HepG2 (cell line): Measurements from ENCODE around the gene HHIPL1. TPM values are rescaled to one million over a fixed set of nuclear protein-coding genes. Genes with fewer than 3 reads are reported as not detected.

ENCODE experiments used
- GATAD1 ChIP-seq: IDR thresholded peaks from 2 replicates; pipeline ENCODE4 v1.6.1; 2016; ENCODE audit warnings: missing genetic modification reagents, missing compliant biosample characterization
- KDM2A ChIP-seq: sonication (generic); formaldehyde crosslinking; IDR thresholded peaks from 2 replicates; pipeline ENCODE4 v1.4.0; 2020; ENCODE audit warnings: low read depth, missing genetic modification reagents, borderline replicate concordance
- MAFG ChIP-seq: sonication (generic); formaldehyde crosslinking; IDR thresholded peaks from 2 replicates; pipeline ENCODE4 v1.5.1; 2020; ENCODE audit warnings: mild to moderate bottlenecking, missing genetic modification reagents
- RORA ChIP-seq: sonication (generic); formaldehyde crosslinking; IDR thresholded peaks from 2 replicates; pipeline ENCODE4 v1.5.0; 2020; ENCODE audit warnings: mild to moderate bottlenecking, missing genetic modification reagents, moderate library complexity
- SOX13 ChIP-seq, 3 experiments: fragments of 450-650 bp in 1 of 3; sonication (generic) in 1 of 3; formaldehyde crosslinking in 1 of 3; IDR thresholded peaks in 2 of 3; conservative IDR thresholded peaks in 1 of 3; 2 replicates each; pipeline versions ENCODE4 v1.5.0 to v1.6.1; 2016 to 2020; ENCODE audit warnings: antibody characterized with exemption in 1 of 3, mild to moderate bottlenecking in 1 of 3, missing compliant biosample characterization in 1 of 3, missing genetic modification reagents in 1 of 3, moderate library complexity in 1 of 3
- SP4 ChIP-seq: sonication (generic); formaldehyde crosslinking; IDR thresholded peaks from 2 replicates; pipeline ENCODE4 v1.8.1; 2023; ENCODE audit warnings: mild to moderate bottlenecking, missing genetic modification reagents
- TEAD3 ChIP-seq: optimal IDR thresholded peaks from 2 replicates; pipeline ENCODE3; 2016; ENCODE audit warnings: borderline replicate concordance
- ZBTB21 ChIP-seq: sonication (generic); formaldehyde crosslinking; IDR thresholded peaks from 2 replicates; pipeline ENCODE4 v1.4.0; 2020; ENCODE audit warnings: missing genetic modification reagents
- ZFP37 ChIP-seq: sonication (generic); formaldehyde crosslinking; IDR thresholded peaks from 2 replicates; pipeline ENCODE4 v1.4.0; 2020; ENCODE audit warnings: missing genetic modification reagents, borderline replicate concordance
- ZNF20 ChIP-seq: sonication (generic); formaldehyde crosslinking; IDR thresholded peaks from 2 replicates; pipeline ENCODE4 v1.4.0; 2020; ENCODE audit warnings: mild to moderate bottlenecking, moderate library complexity, missing genetic modification reagents
- ZNF292 ChIP-seq: sonication (generic); formaldehyde crosslinking; IDR thresholded peaks from 2 replicates; pipeline ENCODE4 v1.8.1; 2022; ENCODE audit warnings: mild to moderate bottlenecking, low read depth, missing genetic modification reagents, borderline replicate concordance
- ZNF317 ChIP-seq: sonication (generic); formaldehyde crosslinking; IDR thresholded peaks from 2 replicates; pipeline ENCODE4 v1.5.0; 2020; ENCODE audit warnings: mild to moderate bottlenecking, missing genetic modification reagents
- ZNF382 ChIP-seq: sonication (generic); formaldehyde crosslinking; IDR thresholded peaks from 2 replicates; pipeline ENCODE4 v1.5.0; 2020; ENCODE audit warnings: missing genetic modification reagents, mild to moderate bottlenecking, borderline replicate concordance
- ZNF557 ChIP-seq: sonication (generic); formaldehyde crosslinking; IDR thresholded peaks from 2 replicates; pipeline ENCODE4 v1.4.0; 2020; ENCODE audit warnings: missing genetic modification reagents
- ZNF652 ChIP-seq: IDR thresholded peaks from 2 replicates; pipeline ENCODE4 v1.6.1; 2016; ENCODE audit warnings: low read depth, borderline replicate concordance
- ZNF709 ChIP-seq: sonication (generic); formaldehyde crosslinking; IDR thresholded peaks from 2 replicates; pipeline ENCODE4 v1.5.0; 2020; ENCODE audit warnings: mild to moderate bottlenecking, missing genetic modification reagents
- ZNF83 ChIP-seq: sonication (generic); formaldehyde crosslinking; IDR thresholded peaks from 2 replicates; pipeline ENCODE4 v1.4.0; 2020; ENCODE audit warnings: missing genetic modification reagents, mild to moderate bottlenecking, borderline replicate concordance
- polyA plus RNA-seq, 8 experiments: library from polyadenylated mRNA; depleted of rRNA in 3 of 8; stranded (reverse) in 7 of 8; unstranded in 1 of 8; fragments of >200 nt; fragmentation: Illumina TruSeq in 4 of 8; extraction: Trizol in 4 of 8; gene quantifications; 2 replicates each; pipeline versions ENCODE4 v1.2.1 to v1.2.3, GENCODE V29; 2011 to 2016; ENCODE audit warnings: low read depth in 4 of 8, missing spikeins in 1 of 8, mixed read lengths in 1 of 8; ENCODE audit not compliant: insufficient read depth in 1 of 8
- total RNA-seq, 5 experiments: library from RNA; depleted of rRNA; stranded (reverse); fragments of >200 nt; fragmentation: Illumina TruSeq; extraction: Trizol; gene quantifications; 2 replicates each; pipeline ENCODE4 v1.2.3, GENCODE V29; 2016; ENCODE audit warnings: low read depth in 1 of 5
- TF ChIP-seq, protein P1 (sequence below): sonication (generic); formaldehyde crosslinking; IDR thresholded peaks from 2 replicates; pipeline ENCODE4 v1.4.0; 2020; ENCODE audit warnings: low read depth, missing genetic modification reagents
- TF ChIP-seq, protein P2 (sequence below): sonication (generic); formaldehyde crosslinking; IDR thresholded peaks from 2 replicates; pipeline ENCODE4 v1.5.1; 2020; ENCODE audit warnings: missing genetic modification reagents, mild to moderate bottlenecking, borderline replicate concordance
- TF ChIP-seq, protein P3 (sequence below): sonication (generic); formaldehyde crosslinking; conservative IDR thresholded peaks from 2 replicates; pipeline ENCODE4 v1.8.0; 2022; ENCODE audit warnings: mild to moderate bottlenecking, moderate library complexity, missing genetic modification reagents
- TF ChIP-seq, protein P4 (sequence below): sonication (generic); formaldehyde crosslinking; IDR thresholded peaks from 2 replicates; pipeline ENCODE4 v1.5.0; 2020; ENCODE audit warnings: mild to moderate bottlenecking, missing genetic modification reagents, moderate library complexity

HHIPL1 gene
- total and polyA plus RNA-seq, 2 of the 13 experiments (the other 11 are each of a cell fraction or from before 2014, with no cell fraction given), result not detected

GRCh38 chr14:99605299-99605961, 39.5 kb upstream of the HHIPL1 start (continued):
- TF ChIP-seq, protein P1, sequence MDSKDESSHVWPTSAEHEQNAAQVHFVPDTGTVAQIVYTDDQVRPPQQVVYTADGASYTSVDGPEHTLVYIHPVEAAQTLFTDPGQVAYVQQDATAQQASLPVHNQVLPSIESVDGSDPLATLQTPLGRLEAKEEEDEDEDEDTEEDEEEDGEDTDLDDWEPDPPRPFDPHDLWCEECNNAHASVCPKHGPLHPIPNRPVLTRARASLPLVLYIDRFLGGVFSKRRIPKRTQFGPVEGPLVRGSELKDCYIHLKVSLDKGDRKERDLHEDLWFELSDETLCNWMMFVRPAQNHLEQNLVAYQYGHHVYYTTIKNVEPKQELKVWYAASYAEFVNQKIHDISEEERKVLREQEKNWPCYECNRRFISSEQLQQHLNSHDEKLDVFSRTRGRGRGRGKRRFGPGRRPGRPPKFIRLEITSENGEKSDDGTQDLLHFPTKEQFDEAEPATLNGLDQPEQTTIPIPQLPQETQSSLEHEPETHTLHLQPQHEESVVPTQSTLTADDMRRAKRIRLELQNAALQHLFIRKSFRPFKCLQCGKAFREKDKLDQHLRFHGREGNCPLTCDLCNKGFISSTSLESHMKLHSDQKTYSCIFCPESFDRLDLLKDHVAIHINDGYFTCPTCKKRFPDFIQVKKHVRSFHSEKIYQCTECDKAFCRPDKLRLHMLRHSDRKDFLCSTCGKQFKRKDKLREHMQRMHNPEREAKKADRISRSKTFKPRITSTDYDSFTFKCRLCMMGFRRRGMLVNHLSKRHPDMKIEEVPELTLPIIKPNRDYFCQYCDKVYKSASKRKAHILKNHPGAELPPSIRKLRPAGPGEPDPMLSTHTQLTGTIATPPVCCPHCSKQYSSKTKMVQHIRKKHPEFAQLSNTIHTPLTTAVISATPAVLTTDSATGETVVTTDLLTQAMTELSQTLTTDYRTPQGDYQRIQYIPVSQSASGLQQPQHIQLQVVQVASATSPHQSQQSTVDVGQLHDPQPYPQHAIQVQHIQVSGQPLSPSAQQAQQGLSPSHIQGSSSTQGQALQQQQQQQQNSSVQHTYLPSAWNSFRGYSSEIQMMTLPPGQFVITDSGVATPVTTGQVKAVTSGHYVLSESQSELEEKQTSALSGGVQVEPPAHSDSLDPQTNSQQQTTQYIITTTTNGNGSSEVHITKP (CRISPR knock-in tag), result 0 out of 2 replicates have a peak, but pooled peaks have one; percentile 44
- TF ChIP-seq RORA (no peak), ZNF292 (CRISPR knock-in tag) (peak; percentile 38; the same call in 1 of the 2 replicates), ZFP37 (CRISPR knock-in tag) (no peak), KDM2A (CRISPR knock-in tag) (no peak; the same call in 1 of the 2 replicates), GATAD1 (CRISPR knock-in tag) (no peak), ZBTB21 (no peak), ZNF382 (CRISPR knock-in tag) (no peak), MAFG (CRISPR knock-in tag) (no peak), ZNF83 (no peak), ZNF652 (CRISPR knock-in tag) (no peak), SP4 (CRISPR knock-in tag) (no peak), ZNF709 (CRISPR knock-in tag) (no peak), ZNF20 (CRISPR knock-in tag) (no peak), TEAD3 (CRISPR knock-in tag) (peak; percentile 12), ZNF557 (CRISPR knock-in tag) (no peak), SOX13 (IDR thresholded peaks at IDR 0.05) (no peak), SOX13 (CRISPR knock-in tag; conservative IDR thresholded peaks at IDR 0.05 in 1 of 2, IDR thresholded peaks at IDR 0.05 in 1 of 2) (no peak), ZNF317 (CRISPR knock-in tag) (no peak)
- TF ChIP-seq, protein P2, sequence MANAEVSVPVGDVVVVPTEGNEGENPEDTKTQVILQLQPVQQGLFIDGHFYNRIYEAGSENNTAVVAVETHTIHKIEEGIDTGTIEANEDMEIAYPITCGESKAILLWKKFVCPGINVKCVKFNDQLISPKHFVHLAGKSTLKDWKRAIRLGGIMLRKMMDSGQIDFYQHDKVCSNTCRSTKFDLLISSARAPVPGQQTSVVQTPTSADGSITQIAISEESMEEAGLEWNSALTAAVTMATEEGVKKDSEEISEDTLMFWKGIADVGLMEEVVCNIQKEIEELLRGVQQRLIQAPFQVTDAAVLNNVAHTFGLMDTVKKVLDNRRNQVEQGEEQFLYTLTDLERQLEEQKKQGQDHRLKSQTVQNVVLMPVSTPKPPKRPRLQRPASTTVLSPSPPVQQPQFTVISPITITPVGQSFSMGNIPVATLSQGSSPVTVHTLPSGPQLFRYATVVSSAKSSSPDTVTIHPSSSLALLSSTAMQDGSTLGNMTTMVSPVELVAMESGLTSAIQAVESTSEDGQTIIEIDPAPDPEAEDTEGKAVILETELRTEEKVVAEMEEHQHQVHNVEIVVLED, result no peak
- TF ChIP-seq, protein P3, sequence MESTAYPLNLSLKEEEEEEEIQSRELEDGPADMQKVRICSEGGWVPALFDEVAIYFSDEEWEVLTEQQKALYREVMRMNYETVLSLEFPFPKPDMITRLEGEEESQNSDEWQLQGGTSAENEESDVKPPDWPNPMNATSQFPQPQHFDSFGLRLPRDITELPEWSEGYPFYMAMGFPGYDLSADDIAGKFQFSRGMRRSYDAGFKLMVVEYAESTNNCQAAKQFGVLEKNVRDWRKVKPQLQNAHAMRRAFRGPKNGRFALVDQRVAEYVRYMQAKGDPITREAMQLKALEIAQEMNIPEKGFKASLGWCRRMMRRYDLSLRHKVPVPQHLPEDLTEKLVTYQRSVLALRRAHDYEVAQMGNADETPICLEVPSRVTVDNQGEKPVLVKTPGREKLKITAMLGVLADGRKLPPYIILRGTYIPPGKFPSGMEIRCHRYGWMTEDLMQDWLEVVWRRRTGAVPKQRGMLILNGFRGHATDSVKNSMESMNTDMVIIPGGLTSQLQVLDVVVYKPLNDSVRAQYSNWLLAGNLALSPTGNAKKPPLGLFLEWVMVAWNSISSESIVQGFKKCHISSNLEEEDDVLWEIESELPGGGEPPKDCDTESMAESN (CRISPR knock-in tag), result no peak
- TF ChIP-seq, protein P4, sequence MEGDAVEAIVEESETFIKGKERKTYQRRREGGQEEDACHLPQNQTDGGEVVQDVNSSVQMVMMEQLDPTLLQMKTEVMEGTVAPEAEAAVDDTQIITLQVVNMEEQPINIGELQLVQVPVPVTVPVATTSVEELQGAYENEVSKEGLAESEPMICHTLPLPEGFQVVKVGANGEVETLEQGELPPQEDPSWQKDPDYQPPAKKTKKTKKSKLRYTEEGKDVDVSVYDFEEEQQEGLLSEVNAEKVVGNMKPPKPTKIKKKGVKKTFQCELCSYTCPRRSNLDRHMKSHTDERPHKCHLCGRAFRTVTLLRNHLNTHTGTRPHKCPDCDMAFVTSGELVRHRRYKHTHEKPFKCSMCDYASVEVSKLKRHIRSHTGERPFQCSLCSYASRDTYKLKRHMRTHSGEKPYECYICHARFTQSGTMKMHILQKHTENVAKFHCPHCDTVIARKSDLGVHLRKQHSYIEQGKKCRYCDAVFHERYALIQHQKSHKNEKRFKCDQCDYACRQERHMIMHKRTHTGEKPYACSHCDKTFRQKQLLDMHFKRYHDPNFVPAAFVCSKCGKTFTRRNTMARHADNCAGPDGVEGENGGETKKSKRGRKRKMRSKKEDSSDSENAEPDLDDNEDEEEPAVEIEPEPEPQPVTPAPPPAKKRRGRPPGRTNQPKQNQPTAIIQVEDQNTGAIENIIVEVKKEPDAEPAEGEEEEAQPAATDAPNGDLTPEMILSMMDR (CRISPR knock-in tag), result peak; percentile 9; the same call in 1 of the 2 replicates
